Body of pancreas (tissue), 4 donors: ENCODE results near the gene MED20. TPM values are rescaled to one million over a fixed set of nuclear protein-coding genes. Genes with fewer than 3 reads are reported as not detected.

Experiments
- ATAC-seq: fragments of 150-250 bp; one replicate; pipeline ENCODE4 v1.9.1; 2016
- DNase-seq, 4 donors: peaks; one replicate each; pipeline ENCODE4 v3.0.0-alpha.2; 2019
- H3K27ac ChIP-seq, 4 donors: fragments of 200-600 bp; sonication (generic); 1 replicate in 3 of 4; 2 replicates in 1 of 4; pipeline versions ENCODE4 v1.5.1 to v1.6.1; 2016 to 2019; ENCODE audit warnings: mild to moderate bottlenecking in 1 of 4, mixed read lengths in 1 of 4, moderate library complexity in 1 of 4
- H3K27me3 ChIP-seq, 2 donors: fragments of 200-600 bp; sonication (generic); one replicate each; pipeline ENCODE4 v1.6.0; 2016; ENCODE audit warnings: mild to moderate bottlenecking in 1 of 2
- H3K36me3 ChIP-seq, 2 donors: fragments of 200-600 bp; sonication (generic); replicated peaks in 1 of 2; 2 replicates each; pipeline ENCODE4 v1.5.1; 2016; ENCODE audit warnings: low read depth in 2 of 2; ENCODE audit not compliant: insufficient read depth in 1 of 2
- H3K4me1 ChIP-seq: fragments of 200-600 bp; sonication (generic); one replicate; pipeline ENCODE4 v1.6.0; 2016
- H3K4me3 ChIP-seq, 2 donors: fragments of 200-600 bp; sonication (generic); 1 replicate in 1 of 2; 2 replicates in 1 of 2; pipeline ENCODE4 v1.5.1; 2016 to 2019
- H3K9me3 ChIP-seq, 3 donors: fragments of 200-600 bp; sonication (generic); 1 replicate in 2 of 3; 2 replicates in 1 of 3; pipeline ENCODE4 v1.5.1; 2016
- POLR2A ChIP-seq, 3 donors: fragments of 450-650 bp; IDR thresholded peaks; one replicate each; pipeline ENCODE4 v1.6.1; 2016; ENCODE audit warnings: antibody characterized with exemption in 3 of 3, mild to moderate bottlenecking in 2 of 3
- WGBS, 2 donors: methylation state at CpG; one replicate each; pipeline ENCODE4 v1.1.5; 2017; 5-methylcytosine and 5-hydroxymethylcytosine counted together
- intact Hi-C: fragments of 100-400 bp; cut with DNase I; formaldehyde crosslinking; loops from one replicate; pipeline ENCODE4 v1.15.1; 2023
- total RNA-seq, 2 donors: library from RNA; depleted of rRNA; stranded (reverse); fragments of >200 nt; gene quantifications; one replicate each; pipeline ENCODE4 v1.1.0, GENCODE V29; 2016
- TF ChIP-seq, protein P1 (sequence below), 7 experiments: fragments of 450-650 bp in 4 of 7; fragments of 200-600 bp in 3 of 7; sonication (generic) in 3 of 7; IDR thresholded peaks; one replicate each; pipeline ENCODE4 v1.5.1; 2016 to 2019; ENCODE audit warnings: antibody characterized with exemption in 7 of 7

The MED20 gene
- total RNA-seq, 2 donors from 2014 or later = 9.9 to 17.8 TPM

DNA sequence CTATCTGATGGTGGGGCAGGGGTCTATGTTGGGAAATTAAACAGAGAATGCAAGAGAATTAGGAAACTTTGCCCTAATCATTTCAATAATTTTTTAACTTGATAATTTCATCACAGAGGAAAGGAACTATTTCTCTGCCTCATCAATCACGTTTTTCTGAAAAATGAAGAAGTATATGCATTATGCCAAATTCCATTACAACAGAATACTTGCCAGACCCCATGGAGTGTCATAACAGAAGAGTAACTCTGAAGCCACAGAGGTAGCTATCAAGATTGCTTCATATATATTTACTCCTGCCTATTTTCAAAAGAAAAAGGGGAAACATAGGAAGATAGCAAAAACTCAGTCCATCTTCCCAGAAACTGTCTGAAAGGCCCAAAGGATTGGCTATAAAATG is 20.1 kb downstream of the MED20 start:
- H3K4me1 ChIP-seq = peaks cover 13% of the 10 kb centered on the region
- ATAC-seq (no peak), DNase-seq (no peak)
- WGBS, 2 donors = 69 to 87% methylated on average over 1 of the region's 1 CpG
- no peaks in the 10 kb centered on the region for H3K36me3 ChIP-seq
- TF ChIP-seq, protein P1, sequence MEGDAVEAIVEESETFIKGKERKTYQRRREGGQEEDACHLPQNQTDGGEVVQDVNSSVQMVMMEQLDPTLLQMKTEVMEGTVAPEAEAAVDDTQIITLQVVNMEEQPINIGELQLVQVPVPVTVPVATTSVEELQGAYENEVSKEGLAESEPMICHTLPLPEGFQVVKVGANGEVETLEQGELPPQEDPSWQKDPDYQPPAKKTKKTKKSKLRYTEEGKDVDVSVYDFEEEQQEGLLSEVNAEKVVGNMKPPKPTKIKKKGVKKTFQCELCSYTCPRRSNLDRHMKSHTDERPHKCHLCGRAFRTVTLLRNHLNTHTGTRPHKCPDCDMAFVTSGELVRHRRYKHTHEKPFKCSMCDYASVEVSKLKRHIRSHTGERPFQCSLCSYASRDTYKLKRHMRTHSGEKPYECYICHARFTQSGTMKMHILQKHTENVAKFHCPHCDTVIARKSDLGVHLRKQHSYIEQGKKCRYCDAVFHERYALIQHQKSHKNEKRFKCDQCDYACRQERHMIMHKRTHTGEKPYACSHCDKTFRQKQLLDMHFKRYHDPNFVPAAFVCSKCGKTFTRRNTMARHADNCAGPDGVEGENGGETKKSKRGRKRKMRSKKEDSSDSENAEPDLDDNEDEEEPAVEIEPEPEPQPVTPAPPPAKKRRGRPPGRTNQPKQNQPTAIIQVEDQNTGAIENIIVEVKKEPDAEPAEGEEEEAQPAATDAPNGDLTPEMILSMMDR (IDR thresholded peaks at IDR 0.05) = no peak
- H3K9me3 ChIP-seq = no peaks in the 10 kb centered on the region
- H3K27me3 ChIP-seq = no peaks in the 10 kb centered on the region
- no peak overlapping the region for H3K4me3 ChIP-seq
- intact Hi-C loops = no loop called here
- H3K27ac ChIP-seq = no peak overlapping the region

DNA sequence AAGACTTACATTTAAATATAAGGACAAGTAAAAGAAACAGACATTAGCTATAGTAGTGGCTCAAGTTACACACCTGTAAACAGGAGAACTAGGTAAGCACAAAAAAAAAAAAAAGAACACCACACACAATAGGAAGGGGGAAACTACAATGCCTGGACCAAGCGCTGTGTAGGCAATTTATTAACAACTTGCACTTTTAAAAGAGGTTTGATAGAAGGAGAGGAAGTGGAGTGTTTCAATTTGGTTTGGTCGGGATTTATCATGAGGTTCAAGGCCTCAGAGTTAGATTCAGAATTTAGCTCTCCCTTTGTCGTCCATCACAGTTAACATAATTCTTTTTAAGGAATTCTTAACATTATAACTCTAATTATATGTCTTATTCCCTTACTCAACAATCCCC is 24.7 kb downstream of the MED20 start:
- WGBS, 2 donors = 32 to 41% methylated on average over 3 of the region's 3 CpGs
- no peak for TF ChIP-seq POLR2A (IDR thresholded peaks at IDR 0.05)
- TF ChIP-seq, protein P1 (IDR thresholded peaks at IDR 0.05) = no peak
- Histone ChIP-seq H3K4me1 (peaks cover 19% of the 10 kb centered on the region), H3K4me3 (no peak overlapping the region), H3K27ac (peak overlapping the region in 3 of 4 donors; percentile 61 to 83 (median 79)), H3K27me3 (no peaks in the 10 kb centered on the region), H3K36me3 (no peaks in the 10 kb centered on the region), H3K9me3 (no peaks in the 10 kb centered on the region)
- ATAC-seq = no peak
- intact Hi-C loops = no loop called here
- DNase-seq = no peak

DNA sequence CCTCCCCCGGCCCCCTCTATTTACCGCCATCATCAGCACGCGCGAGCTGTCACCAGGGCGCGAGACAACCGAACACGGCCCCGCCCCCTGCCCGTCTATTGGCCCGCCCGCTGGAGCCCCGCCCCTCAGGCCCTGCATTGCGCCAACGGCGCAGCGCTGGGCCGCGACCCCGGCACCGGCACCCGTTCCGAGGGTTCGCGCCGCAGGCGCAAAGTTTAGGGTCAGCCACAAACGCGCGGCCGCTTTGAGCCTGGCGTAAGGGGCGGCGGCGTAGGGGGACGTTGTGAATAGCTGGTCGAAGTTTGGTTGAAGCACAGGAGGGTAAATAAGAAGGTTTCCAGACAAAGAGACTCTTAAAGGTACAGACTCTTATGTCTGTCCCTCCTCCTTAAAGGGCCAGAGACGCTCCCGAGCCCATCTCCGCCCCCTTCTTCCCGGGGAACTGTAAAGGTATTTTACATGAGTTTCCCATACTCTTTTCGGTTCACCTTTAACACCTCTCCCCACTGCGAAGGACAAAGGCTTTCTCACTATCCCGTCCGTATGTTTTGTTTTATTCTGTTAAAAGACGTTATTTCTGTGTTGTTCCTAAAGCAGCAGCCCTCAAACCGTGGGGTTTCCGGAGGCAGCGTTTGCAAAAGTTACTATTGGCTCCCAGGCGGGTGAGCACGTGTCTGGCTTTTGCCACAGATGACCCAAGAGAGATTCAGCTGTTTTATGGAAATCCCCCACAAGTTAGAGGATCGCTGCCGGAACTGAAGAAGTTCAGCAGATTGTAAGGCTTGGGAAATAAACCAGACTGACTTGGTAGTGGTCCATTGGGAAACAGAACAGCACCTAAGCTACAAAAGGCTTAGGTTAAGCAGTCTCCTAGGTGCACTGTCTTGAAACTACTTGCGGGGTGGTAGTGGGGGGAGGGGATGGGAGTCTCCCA is 25.4 kb downstream of the MED20 start, which contains the start of gene USP49:
TSS of gene USP49 (minus strand) at position 76 of the 934 bp plus-strand sequence. CDS start 88,392 bp downstream, outside the sequence.
- H3K4me1 ChIP-seq = peaks cover 19% of the 10 kb centered on the region
- ATAC-seq = peak; percentile 96
- no peaks in the 10 kb centered on the region for H3K9me3 ChIP-seq
- TF ChIP-seq POLR2A (IDR thresholded peaks at IDR 0.05) = peak in 1 of 3 donors; percentile 28
- TF ChIP-seq, protein P1 (IDR thresholded peaks at IDR 0.05) = no peak
- peak; percentile 87 to 94 (median 89) for DNase-seq
- peak within 1 kb of the TSS; percentile 61 to 83 (median 74) for H3K27ac ChIP-seq
- peak within 1 kb of the TSS; percentile 53 to 93 for H3K4me3 ChIP-seq
- intact Hi-C loops = no loop called here
- H3K27me3 ChIP-seq = no peaks in the 10 kb centered on the region
- no peaks in the 10 kb centered on the region for H3K36me3 ChIP-seq
- 1% methylated on average over 34 to 36 of the region's 55 CpGs for WGBS, 2 donors

DNA sequence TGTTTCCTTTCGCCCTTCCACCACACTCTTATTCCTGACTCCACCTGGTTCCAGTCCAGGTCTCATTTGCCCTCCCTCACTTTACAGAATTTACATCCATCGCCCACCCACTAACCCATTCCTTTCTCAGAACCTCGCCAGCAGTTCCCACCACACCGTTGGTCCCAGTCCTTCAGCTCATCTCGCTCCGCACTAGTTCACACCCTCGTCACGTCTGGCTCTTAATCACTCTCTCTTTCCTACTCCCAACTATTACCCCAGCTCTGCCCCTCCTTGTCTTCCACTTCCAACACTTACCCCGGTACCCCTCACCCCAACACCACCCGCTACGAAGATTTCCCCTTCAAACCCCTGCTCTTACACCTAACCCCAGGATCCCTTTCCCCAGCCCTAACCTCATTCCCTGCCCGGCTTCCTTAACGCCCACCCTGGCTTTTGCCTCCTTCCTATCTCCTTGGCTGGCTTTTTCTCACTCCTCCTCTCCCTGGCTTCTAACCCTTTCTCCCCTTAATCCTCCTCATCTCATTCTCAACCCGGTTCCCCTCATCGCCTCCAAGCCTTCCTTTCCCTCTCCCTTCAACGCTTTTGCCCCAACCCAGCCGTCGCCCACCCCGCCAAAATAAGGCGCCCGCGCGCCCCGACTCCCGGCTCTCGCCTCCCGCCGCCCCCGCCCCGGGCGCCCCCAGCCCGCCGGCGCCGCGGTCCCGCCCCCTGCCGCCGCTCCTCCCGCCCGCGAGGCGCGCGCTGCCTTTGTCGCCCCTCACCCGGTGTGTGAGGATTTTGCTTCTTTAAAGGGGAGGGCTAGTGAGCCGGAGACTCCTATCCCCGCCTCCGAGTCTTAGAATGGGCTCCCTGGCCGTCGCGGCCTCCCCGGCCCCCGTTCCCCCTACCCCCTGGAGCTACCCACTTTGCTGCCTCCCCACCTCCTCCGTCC is 26.3 kb downstream of the MED20 start:
- intact Hi-C loops = no loop called here
- peak; percentile 54 for ATAC-seq

More for the DNA sequence above, 26.3 kb downstream of the MED20 start:
- Histone ChIP-seq H3K4me1 (peaks cover 19% of the 10 kb centered on the region), H3K36me3 (no peaks in the 10 kb centered on the region), H3K27ac (peak overlapping the region in 3 of 4 donors; percentile 61 to 83 (median 79)), H3K9me3 (no peaks in the 10 kb centered on the region), H3K27me3 (no peaks in the 10 kb centered on the region), H3K4me3 (peak overlapping the region; percentile 53 to 93)
- 2 to 4% methylated on average over 45 to 49 of the region's 56 CpGs for WGBS, 2 donors
- TF ChIP-seq, protein P1 (IDR thresholded peaks at IDR 0.05) = no peak
- TF ChIP-seq POLR2A (IDR thresholded peaks at IDR 0.05) = peak in 1 of 3 donors; percentile 9
- DNase-seq = no peak
